ENCODE data around the gene PRKG1.
"Not testable (repeated sequence)": the region's sequence is repeated elsewhere in the genome, so short reads cannot be mapped to it uniquely, and the experiment has no call there.

DNA sequence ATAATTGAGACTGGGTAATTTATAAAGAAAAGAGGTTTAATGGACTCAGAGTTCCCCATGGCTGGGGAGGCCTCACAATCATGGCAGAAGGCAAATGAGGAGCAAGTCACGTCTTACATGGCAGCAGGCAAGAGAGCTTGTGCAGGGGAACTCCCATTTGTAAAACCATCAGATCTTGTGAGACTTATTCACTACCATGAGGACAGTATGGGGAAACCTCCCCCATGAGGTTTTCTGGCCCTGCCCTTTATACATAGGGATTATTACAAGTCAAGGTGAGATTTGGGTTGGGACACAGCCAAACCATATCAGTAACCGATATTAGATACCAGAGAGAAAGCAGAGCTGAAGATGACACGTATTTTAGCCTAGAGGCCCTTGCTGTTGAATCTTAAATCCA lies 267.5 kb downstream of the PRKG1 start:
- not testable (repeated sequence) for TF ChIP-seq EZH2, EZH2phosphoT487, CTCF (IDR thresholded peaks at IDR 0.05)
